ENCODE data around the gene CTNNBIP1. TPM values are rescaled to one million over a fixed set of nuclear protein-coding genes. Genes with fewer than 3 reads are reported as not detected.
"Not testable (repeated sequence)": the region's sequence is repeated elsewhere in the genome, so short reads cannot be mapped to it uniquely, and the experiment has no call there.

CTNNBIP1 gene
- total RNA-seq, 2 experiments from 2014 or later: 10.8 to 12.7 TPM

- H3K9me3 Mint-ChIP-seq: no peaks in the 10 kb centered on the region
- no peak overlapping the region for H3K4me3 Mint-ChIP-seq
- POLR2A ChIA-PET: no interaction called here
- peaks cover 20% of the 10 kb centered on the region for H3K36me3 Mint-ChIP-seq (ENCODE audit: low read depth)
- peaks cover 4% of the 10 kb centered on the region for H3K4me1 Mint-ChIP-seq
- CTCF ChIA-PET: interaction anchor here (1.1 kb wide), 2 partner anchors 11 to 32 kb away, joined by 3 read pairs; no protein-coding TSS in a partner anchor
- no peak for DNase-seq
- no peaks in the 10 kb centered on the region for H3K27me3 Mint-ChIP-seq
- H3K27ac Mint-ChIP-seq: no peak overlapping the region
Measured at GRCh38 chr1:9816199-9816598, 93.9 kb downstream of the CTNNBIP1 start.

GRCh38 chr1:9815150-9815549 is 94.9 kb downstream of the CTNNBIP1 start:
- POLR2A ChIA-PET: no interaction called here
- Mint-ChIP-seq H3K4me1 (peaks cover 1% of the 10 kb centered on the region), H3K4me3 (no peak overlapping the region), H3K36me3 (ENCODE audit: low read depth) (peaks cover 19% of the 10 kb centered on the region), H3K27ac (no peak overlapping the region), H3K27me3 (no peaks in the 10 kb centered on the region), H3K9me3 (no peaks in the 10 kb centered on the region)
- CTCF ChIA-PET: interaction anchor here (1.1 kb wide), 1 partner anchor 31 kb away, joined by 3 read pairs; no protein-coding TSS in a partner anchor
- no peak for DNase-seq

GRCh38 chr1:9814619-9815018 is 95.5 kb downstream of the CTNNBIP1 start:
- Mint-ChIP-seq H3K4me1 (peaks cover 1% of the 10 kb centered on the region), H3K4me3 (no peak overlapping the region), H3K9me3 (no peaks in the 10 kb centered on the region), H3K27me3 (no peaks in the 10 kb centered on the region), H3K36me3 (ENCODE audit: low read depth) (peaks cover 19% of the 10 kb centered on the region), H3K27ac (no peak overlapping the region)
- DNase-seq: no peak
- ChIA-PET POLR2A (no interaction called here), CTCF (interaction anchor here (0.6 kb wide), 1 partner anchor 126 kb away, joined by 3 read pairs; no protein-coding TSS in a partner anchor)

- H3K27ac Mint-ChIP-seq: no peak overlapping the region
- H3K36me3 Mint-ChIP-seq (ENCODE audit: low read depth): peaks cover 22% of the 10 kb centered on the region
- H3K27me3 Mint-ChIP-seq: no peaks in the 10 kb centered on the region
- no peaks in the 10 kb centered on the region for H3K9me3 Mint-ChIP-seq
- H3K4me3 Mint-ChIP-seq: no peak overlapping the region
- no peak for DNase-seq
- peaks cover 7% of the 10 kb centered on the region for H3K4me1 Mint-ChIP-seq
- ChIA-PET CTCF (interaction anchor here (0.7 kb wide), 1 partner anchor 27 kb away, joined by 3 read pairs; no protein-coding TSS in a partner anchor), POLR2A (no interaction called here)
Measured at GRCh38 chr1:9811239-9811966, 98.7 kb downstream of the CTNNBIP1 start.

- no peaks in the 10 kb centered on the region for H3K9me3 Mint-ChIP-seq
- peaks cover 7% of the 10 kb centered on the region for H3K4me1 Mint-ChIP-seq
- H3K27me3 Mint-ChIP-seq: no peaks in the 10 kb centered on the region
- no peak overlapping the region for H3K27ac Mint-ChIP-seq
- DNase-seq: no peak
- peaks cover 11% of the 10 kb centered on the region for H3K36me3 Mint-ChIP-seq (ENCODE audit: low read depth)
- ChIA-PET CTCF (no interaction called here), POLR2A (no interaction called here)
- H3K4me3 Mint-ChIP-seq: no peak overlapping the region
Measured at GRCh38 chr1:9809100-9809510, 101.0 kb downstream of the CTNNBIP1 start.

GRCh38 chr1:9808459-9808858 is 101.6 kb downstream of the CTNNBIP1 start:
- H3K4me1 Mint-ChIP-seq: peaks cover 7% of the 10 kb centered on the region
- H3K36me3 Mint-ChIP-seq (ENCODE audit: low read depth): peaks cover 11% of the 10 kb centered on the region
- H3K4me3 Mint-ChIP-seq: no peak overlapping the region
- no peaks in the 10 kb centered on the region for H3K9me3 Mint-ChIP-seq
- no peak for DNase-seq
- no peaks in the 10 kb centered on the region for H3K27me3 Mint-ChIP-seq
- POLR2A ChIA-PET: no interaction called here
- H3K27ac Mint-ChIP-seq: no peak overlapping the region
- CTCF ChIA-PET: interaction anchor here (1.0 kb wide), 1 partner anchor 9 kb away, joined by 3 read pairs; no protein-coding TSS in a partner anchor

- ChIA-PET POLR2A (no interaction called here), CTCF (interaction anchor here (1.0 kb wide), 1 partner anchor 8 kb away, joined by 3 read pairs; no protein-coding TSS in a partner anchor)
- no peak overlapping the region for H3K4me3 Mint-ChIP-seq
- no peak for DNase-seq
- H3K9me3 Mint-ChIP-seq: no peaks in the 10 kb centered on the region
- H3K36me3 Mint-ChIP-seq (ENCODE audit: low read depth): peaks cover 11% of the 10 kb centered on the region
- H3K4me1 Mint-ChIP-seq: peaks cover 11% of the 10 kb centered on the region
- no peaks in the 10 kb centered on the region for H3K27me3 Mint-ChIP-seq
- H3K27ac Mint-ChIP-seq: no peak overlapping the region
Measured at GRCh38 chr1:9807541-9807940, 102.5 kb downstream of the CTNNBIP1 start.

GRCh38 chr1:9805972-9806371 is 104.1 kb downstream of the CTNNBIP1 start:
- Mint-ChIP-seq H3K4me1 (peaks cover 24% of the 10 kb centered on the region), H3K36me3 (ENCODE audit: low read depth) (peaks cover 19% of the 10 kb centered on the region)
- CTCF ChIA-PET, H3K9me3 Mint-ChIP-seq, H3K27ac Mint-ChIP-seq, POLR2A ChIA-PET, H3K4me3 Mint-ChIP-seq, H3K27me3 Mint-ChIP-seq, DNase-seq: not testable (repeated sequence)

- CTCF ChIA-PET: no interaction called here
- no peaks in the 10 kb centered on the region for H3K9me3 Mint-ChIP-seq
- H3K4me1 Mint-ChIP-seq: peaks cover 25% of the 10 kb centered on the region
- peaks cover 18% of the 10 kb centered on the region for H3K36me3 Mint-ChIP-seq (ENCODE audit: low read depth)
- no peaks in the 10 kb centered on the region for H3K27me3 Mint-ChIP-seq
- no peak for DNase-seq
- POLR2A ChIA-PET: interaction anchor here (0.8 kb wide), 1 partner anchor 9 kb away, joined by 3 read pairs; no protein-coding TSS in a partner anchor
- no peak overlapping the region for H3K4me3 Mint-ChIP-seq
- H3K27ac Mint-ChIP-seq: no peak overlapping the region
Measured at GRCh38 chr1:9805006-9805508, 105.0 kb downstream of the CTNNBIP1 start.

GRCh38 chr1:9803003-9803918 is 106.8 kb downstream of the CTNNBIP1 start:
- peaks cover 36% of the 10 kb centered on the region for H3K4me1 Mint-ChIP-seq
- POLR2A ChIA-PET: interaction anchor here (1.3 kb wide), 1 partner anchor 16 kb away, joined by 3 read pairs; no protein-coding TSS in a partner anchor

GRCh38 chr1:9801909-9802308 is 108.2 kb downstream of the CTNNBIP1 start:
- DNase-seq: no peak
- peaks cover 20% of the 10 kb centered on the region for H3K36me3 Mint-ChIP-seq (ENCODE audit: low read depth)
- POLR2A ChIA-PET: interaction anchor here (1.3 kb wide), 1 partner anchor 15 kb away, joined by 3 read pairs; no protein-coding TSS in a partner anchor
- peak overlapping the region; percentile 48 for H3K4me3 Mint-ChIP-seq
- H3K27ac Mint-ChIP-seq: peak overlapping the region; percentile 47
- CTCF ChIA-PET: interaction anchor here (2.3 to 2.6 kb wide), 2 partner anchors 17 to 21 kb away, joined by 6 to 11 read pairs; no protein-coding TSS in a partner anchor
- no peaks in the 10 kb centered on the region for H3K9me3 Mint-ChIP-seq
- peaks cover 45% of the 10 kb centered on the region for H3K4me1 Mint-ChIP-seq
- no peaks in the 10 kb centered on the region for H3K27me3 Mint-ChIP-seq

More at GRCh38 chr1:9803003-9803918, 106.8 kb downstream of the CTNNBIP1 start:
- CTCF ChIA-PET: interaction anchor here (2.3 kb wide), 1 partner anchor 18 kb away, joined by 11 read pairs; no protein-coding TSS in a partner anchor
- not testable (repeated sequence) for H3K9me3 Mint-ChIP-seq, H3K27ac Mint-ChIP-seq, H3K4me3 Mint-ChIP-seq, H3K27me3 Mint-ChIP-seq, DNase-seq
- H3K36me3 Mint-ChIP-seq (ENCODE audit: low read depth): peaks cover 15% of the 10 kb centered on the region

Data from activated CD4-positive, alpha-beta memory T cell treated with anti-CD3 and anti-CD28 coated beads, Interleukin-2, amount 10 ng/mL, durations not matched to agents 7 days and 5 days (primary cell).